ENCODE measurements around the gene AVPI1.
"Not testable (repeated sequence)": the region's sequence is repeated elsewhere in the genome, so short reads cannot be mapped to it uniquely, and the experiment has no call there.

The AVPI1 gene

GRCh38 chr10:97644936-97645335 lies 42.1 kb downstream of the AVPI1 start:
- Histone ChIP-seq H3K9ac (ENCODE audit: low read length) (no peak overlapping the region), H3K27me3 (replicated peaks; ENCODE audit: insufficient read depth, low read length) (no peaks in the 10 kb centered on the region), H3K4me3 (ENCODE audit: low read length) (no peak overlapping the region), H4K20me1 (ENCODE audit: insufficient read depth, low read length) (0 out of 2 replicates have a peak, but pooled peaks cover 6% of the 10 kb centered on the region), H3K9me2 (replicated peaks; ENCODE audit: insufficient read depth, low read length) (no peaks in the 10 kb centered on the region), H3K4me2 (ENCODE audit: low read depth, low read length) (no peak overlapping the region), H3K27ac (ENCODE audit: low read length) (no peak overlapping the region), H3F3A (ENCODE audit: insufficient read depth, low read length) (no peaks in the 10 kb centered on the region), H3K79me2 (ENCODE audit: low read length) (peaks cover 54% of the 10 kb centered on the region), H3K9me3 (replicated peaks; ENCODE audit: insufficient read depth, low read length) (no peaks in the 10 kb centered on the region), H2AFZ (ENCODE audit: low read length) (no peak overlapping the region), H3K36me3 (replicated peaks; ENCODE audit: insufficient read depth, low read length) (no peaks in the 10 kb centered on the region; the same call in 1 of the 2 replicates), H3K4me1 (ENCODE audit: low read length) (peaks cover 10% of the 10 kb centered on the region)
- DNase-seq = no peak
- TF ChIP-seq EZH2phosphoT487 (IDR thresholded peaks at IDR 0.05; ENCODE audit: low read length) (no peak), EZH2 (optimal IDR thresholded peaks at IDR 0.05; ENCODE audit: low read depth, low read length) (no peak)
- TF ChIP-seq, protein P1, sequence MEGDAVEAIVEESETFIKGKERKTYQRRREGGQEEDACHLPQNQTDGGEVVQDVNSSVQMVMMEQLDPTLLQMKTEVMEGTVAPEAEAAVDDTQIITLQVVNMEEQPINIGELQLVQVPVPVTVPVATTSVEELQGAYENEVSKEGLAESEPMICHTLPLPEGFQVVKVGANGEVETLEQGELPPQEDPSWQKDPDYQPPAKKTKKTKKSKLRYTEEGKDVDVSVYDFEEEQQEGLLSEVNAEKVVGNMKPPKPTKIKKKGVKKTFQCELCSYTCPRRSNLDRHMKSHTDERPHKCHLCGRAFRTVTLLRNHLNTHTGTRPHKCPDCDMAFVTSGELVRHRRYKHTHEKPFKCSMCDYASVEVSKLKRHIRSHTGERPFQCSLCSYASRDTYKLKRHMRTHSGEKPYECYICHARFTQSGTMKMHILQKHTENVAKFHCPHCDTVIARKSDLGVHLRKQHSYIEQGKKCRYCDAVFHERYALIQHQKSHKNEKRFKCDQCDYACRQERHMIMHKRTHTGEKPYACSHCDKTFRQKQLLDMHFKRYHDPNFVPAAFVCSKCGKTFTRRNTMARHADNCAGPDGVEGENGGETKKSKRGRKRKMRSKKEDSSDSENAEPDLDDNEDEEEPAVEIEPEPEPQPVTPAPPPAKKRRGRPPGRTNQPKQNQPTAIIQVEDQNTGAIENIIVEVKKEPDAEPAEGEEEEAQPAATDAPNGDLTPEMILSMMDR (IDR thresholded peaks at IDR 0.05; ENCODE audit: low read length) = no peak

DNA sequence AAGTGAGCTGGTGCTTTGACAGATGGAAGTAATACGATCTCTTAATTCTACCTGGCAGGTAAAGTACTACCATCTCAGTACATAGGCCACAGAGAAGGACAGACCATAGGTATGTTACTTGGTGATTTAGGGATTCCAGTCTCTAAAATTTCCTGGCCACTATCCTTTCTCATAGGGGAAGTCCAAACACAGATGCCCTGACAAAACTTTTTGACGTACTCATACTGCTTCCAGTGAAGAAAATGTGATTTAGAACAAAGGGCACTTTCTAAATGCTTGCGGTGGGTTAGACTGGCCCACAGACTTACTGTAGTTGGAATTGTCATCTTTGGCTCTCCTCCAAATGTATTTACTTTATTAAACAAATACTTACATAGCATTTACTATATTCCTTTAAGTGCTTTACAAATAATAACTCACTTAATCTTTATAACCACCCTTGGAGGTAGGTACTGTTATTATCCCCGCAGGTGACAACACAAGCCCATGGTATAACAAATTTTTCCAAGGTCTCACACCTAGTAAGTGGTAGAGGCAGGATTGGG lies 43.5 kb downstream of the AVPI1 start:
- H4K20me1 ChIP-seq (ENCODE audit: insufficient read depth, low read length) = 0 out of 2 replicates have a peak, but pooled peaks cover 6% of the 10 kb centered on the region
- no peaks in the 10 kb centered on the region; the same call in 1 of the 2 replicates for H3K36me3 ChIP-seq (replicated peaks; ENCODE audit: insufficient read depth, low read length)
- no peaks in the 10 kb centered on the region for H3K9me2 ChIP-seq (replicated peaks; ENCODE audit: insufficient read depth, low read length)
- peaks cover 45% of the 10 kb centered on the region for H3K79me2 ChIP-seq (ENCODE audit: low read length)
- TF ChIP-seq EZH2 (optimal IDR thresholded peaks at IDR 0.05; ENCODE audit: low read depth, low read length) (no peak), EZH2phosphoT487 (IDR thresholded peaks at IDR 0.05; ENCODE audit: low read length) (no peak)
- TF ChIP-seq, protein P1 (IDR thresholded peaks at IDR 0.05; ENCODE audit: low read length) = no peak
- DNase-seq = no peak
- H2AFZ ChIP-seq (ENCODE audit: low read length) = no peak overlapping the region
- H3K27ac ChIP-seq (ENCODE audit: low read length) = no peak overlapping the region
- H3K27me3 ChIP-seq (replicated peaks; ENCODE audit: insufficient read depth, low read length) = no peaks in the 10 kb centered on the region
- no peak overlapping the region for H3K9ac ChIP-seq (ENCODE audit: low read length)
- H3F3A ChIP-seq (ENCODE audit: insufficient read depth, low read length) = no peaks in the 10 kb centered on the region
- no peaks in the 10 kb centered on the region for H3K9me3 ChIP-seq (replicated peaks; ENCODE audit: insufficient read depth, low read length)
- no peak overlapping the region for H3K4me3 ChIP-seq (ENCODE audit: low read length)
- H3K4me2 ChIP-seq (ENCODE audit: low read depth, low read length) = no peak overlapping the region
- peaks cover 5% of the 10 kb centered on the region for H3K4me1 ChIP-seq (ENCODE audit: low read length)

DNA sequence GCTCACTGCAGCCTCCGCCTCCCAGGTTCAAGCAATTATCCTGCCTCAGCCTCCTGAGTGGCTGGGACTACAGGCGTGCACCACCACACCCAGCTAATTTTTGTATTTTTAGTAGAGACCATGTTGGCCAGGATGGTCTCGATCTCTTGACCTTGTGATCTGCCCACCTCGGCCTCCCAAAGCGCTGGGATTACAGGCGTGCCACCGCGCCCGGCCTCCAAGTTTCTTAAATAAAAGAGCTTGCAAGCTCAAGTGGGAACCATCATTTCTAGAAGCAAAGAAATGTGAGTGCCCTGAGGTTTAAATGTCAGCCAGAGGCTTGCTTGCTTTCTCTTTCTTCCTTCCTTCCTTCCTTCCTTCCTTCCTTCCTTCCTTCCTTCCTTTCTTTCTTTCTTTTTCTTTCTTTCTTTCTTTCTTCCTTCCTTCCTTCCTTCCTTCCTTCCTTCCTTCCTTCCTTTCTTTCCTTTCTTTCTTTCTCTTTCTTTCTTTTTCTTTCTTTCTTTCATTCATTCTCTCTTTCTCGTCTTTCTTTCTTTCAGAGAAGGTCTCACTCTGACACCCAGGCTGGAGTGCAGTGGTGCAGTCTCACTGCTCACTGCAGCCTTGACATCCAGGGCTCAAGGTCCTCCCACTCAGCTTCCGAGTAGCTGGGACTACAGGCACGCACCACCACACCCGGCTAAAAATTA lies 44.4 kb downstream of the AVPI1 start:
- not testable (repeated sequence) for H3K9ac ChIP-seq (ENCODE audit: low read length); H2AFZ ChIP-seq (ENCODE audit: low read length); H3K27me3 ChIP-seq (replicated peaks; ENCODE audit: insufficient read depth, low read length); DNase-seq; H3K4me2 ChIP-seq (ENCODE audit: low read depth, low read length); H3K9me2 ChIP-seq (replicated peaks; ENCODE audit: insufficient read depth, low read length); H4K20me1 ChIP-seq (ENCODE audit: insufficient read depth, low read length); H3K36me3 ChIP-seq (replicated peaks; ENCODE audit: insufficient read depth, low read length); H3K4me3 ChIP-seq (ENCODE audit: low read length); H3K27ac ChIP-seq (ENCODE audit: low read length); H3K9me3 ChIP-seq (replicated peaks; ENCODE audit: insufficient read depth, low read length); H3K4me1 ChIP-seq (ENCODE audit: low read length); H3F3A ChIP-seq (ENCODE audit: insufficient read depth, low read length)
- peaks cover 42% of the 10 kb centered on the region for H3K79me2 ChIP-seq (ENCODE audit: low read length)
